ENCODE results near the gene ARHGEF26. TPM values are rescaled to one million over a fixed set of nuclear protein-coding genes. Genes with fewer than 3 reads are reported as not detected.

The ARHGEF26 gene
- total RNA-seq, 1 experiment from 2014 or later = 13.7 TPM

- H3K27ac ChIP-seq (ENCODE audit: insufficient read length, low read depth, low read length) = no peak overlapping the region
- no peak overlapping the region for H3K4me2 ChIP-seq (ENCODE audit: insufficient read depth, insufficient read length, low read length)
- H3K4ac ChIP-seq (ENCODE audit: low read depth, low read length) = no peak overlapping the region
- H3K4me1 Mint-ChIP-seq = peaks cover 31 to 34% of the 10 kb centered on the region in 2 experiments
- no peak overlapping the region for H3K56ac ChIP-seq (ENCODE audit: insufficient read length, low read depth, low read length)
- no peak overlapping the region for H4K5ac ChIP-seq (ENCODE audit: insufficient read length, low read depth, low read length)
- H3K18ac ChIP-seq (ENCODE audit: insufficient read length, low read depth, low read length) = no peak overlapping the region
- no peak overlapping the region for H3K23ac ChIP-seq (ENCODE audit: insufficient read length, low read depth, low read length)
- H3K4me1 ChIP-seq (ENCODE audit: insufficient read depth, low read length) = peaks cover 5% of the 10 kb centered on the region; the same call in 1 of the 2 replicates
- H3T11ph ChIP-seq (ENCODE audit: low read length) = no peak overlapping the region
- no peak overlapping the region for H2BK12ac ChIP-seq (ENCODE audit: insufficient read length, low read depth, low read length)
- no CpG with 5 or more reads among the region's 2 CpGs for WGBS (ENCODE audit: extremely low coverage, insufficient read length, low lambda C conversion rate)
- no peaks in the 10 kb centered on the region for H4K20me1 ChIP-seq (ENCODE audit: control insufficient read depth, insufficient read depth, insufficient read length)
- H3K4me3 Mint-ChIP-seq = no peak overlapping the region
- H3K23me2 ChIP-seq (ENCODE audit: insufficient read length, low read depth, low read length, poor library complexity, severe bottlenecking) = no peaks in the 10 kb centered on the region
- peak overlapping the region in 2 of 3 experiments; percentile 32 to 42; a peak in 2 of 7 replicates for H3K27ac Mint-ChIP-seq
- no peak overlapping the region for H2AFZ ChIP-seq (ENCODE audit: low read length)
- no peak overlapping the region for H2BK5ac ChIP-seq (ENCODE audit: insufficient read length, low read length)
- H2BK15ac ChIP-seq (ENCODE audit: low read depth, low read length) = no peak overlapping the region
- H3K27me3 Mint-ChIP-seq (ENCODE audit: low read depth) = no peaks in the 10 kb centered on the region; the same call in 1 of the 2 replicates
- no peak overlapping the region for H2BK20ac ChIP-seq (ENCODE audit: low read depth, low read length, poor library complexity, severe bottlenecking)
- H2AK5ac ChIP-seq (ENCODE audit: insufficient read length, low read length) = no peak overlapping the region
- no peak for TF ChIP-seq CTCF (conservative IDR thresholded peaks at IDR 0.05)
- no peak overlapping the region for H4K91ac ChIP-seq (ENCODE audit: insufficient read length, low read depth, low read length)
- peaks cover 6 to 25% (median 19%) of the 10 kb centered on the region in 3 experiments; a peak in 6 of 7 replicates for H3K36me3 Mint-ChIP-seq (ENCODE audit: insufficient read depth in 1 of 3, low read depth in 3 of 3)
- no peaks in the 10 kb centered on the region for H3K27me3 ChIP-seq (ENCODE audit: insufficient read depth, low read length)
- no peak overlapping the region for H2BK120ac ChIP-seq (ENCODE audit: low read depth, low read length, poor library complexity, severe bottlenecking)
- H3K9me3 Mint-ChIP-seq = no peaks in the 10 kb centered on the region
- H4K8ac ChIP-seq (replicated peaks; ENCODE audit: insufficient read length, low read depth, low read length) = no peak overlapping the region
- no peaks in the 10 kb centered on the region for H3K9me3 ChIP-seq (ENCODE audit: control insufficient read depth, low read depth, low read length)
- no peak overlapping the region for H3K9ac ChIP-seq (ENCODE audit: extremely low read depth, insufficient read length, low read length)
- no peak overlapping the region for H3K14ac ChIP-seq (ENCODE audit: insufficient read depth, low read length)
- H3K79me2 ChIP-seq (ENCODE audit: insufficient read depth, low read length) = no peaks in the 10 kb centered on the region
- H3K79me1 ChIP-seq (ENCODE audit: insufficient read depth, low read depth, low read length, poor library complexity, severe bottlenecking) = no peaks in the 10 kb centered on the region
- DNase-seq = no peak
Observed at GRCh38 chr3:154243353-154243752, 122.2 kb downstream of the ARHGEF26 start.

Measured in H9 (cell line).